Uterus (tissue), 2 donors: ENCODE results near the gene COL18A1.

Experiments used
- CTCF ChIP-seq, 4 experiments: fragments of 200-600 bp in 2 of 4; fragments of 450-650 bp in 2 of 4; sonication (generic) in 2 of 4; IDR thresholded peaks; one replicate each; pipeline ENCODE4 v1.5.1; 2016 to 2019; ENCODE audit warnings: antibody characterized with exemption in 4 of 4, mild to moderate bottlenecking in 2 of 4, moderate library complexity in 1 of 4
- POLR2A ChIP-seq, 2 donors: fragments of 450-650 bp; IDR thresholded peaks; one replicate each; pipeline ENCODE4 v1.6.1; 2016; ENCODE audit warnings: antibody characterized with exemption in 2 of 2, mild to moderate bottlenecking in 1 of 2, moderate library complexity in 1 of 2

DNA sequence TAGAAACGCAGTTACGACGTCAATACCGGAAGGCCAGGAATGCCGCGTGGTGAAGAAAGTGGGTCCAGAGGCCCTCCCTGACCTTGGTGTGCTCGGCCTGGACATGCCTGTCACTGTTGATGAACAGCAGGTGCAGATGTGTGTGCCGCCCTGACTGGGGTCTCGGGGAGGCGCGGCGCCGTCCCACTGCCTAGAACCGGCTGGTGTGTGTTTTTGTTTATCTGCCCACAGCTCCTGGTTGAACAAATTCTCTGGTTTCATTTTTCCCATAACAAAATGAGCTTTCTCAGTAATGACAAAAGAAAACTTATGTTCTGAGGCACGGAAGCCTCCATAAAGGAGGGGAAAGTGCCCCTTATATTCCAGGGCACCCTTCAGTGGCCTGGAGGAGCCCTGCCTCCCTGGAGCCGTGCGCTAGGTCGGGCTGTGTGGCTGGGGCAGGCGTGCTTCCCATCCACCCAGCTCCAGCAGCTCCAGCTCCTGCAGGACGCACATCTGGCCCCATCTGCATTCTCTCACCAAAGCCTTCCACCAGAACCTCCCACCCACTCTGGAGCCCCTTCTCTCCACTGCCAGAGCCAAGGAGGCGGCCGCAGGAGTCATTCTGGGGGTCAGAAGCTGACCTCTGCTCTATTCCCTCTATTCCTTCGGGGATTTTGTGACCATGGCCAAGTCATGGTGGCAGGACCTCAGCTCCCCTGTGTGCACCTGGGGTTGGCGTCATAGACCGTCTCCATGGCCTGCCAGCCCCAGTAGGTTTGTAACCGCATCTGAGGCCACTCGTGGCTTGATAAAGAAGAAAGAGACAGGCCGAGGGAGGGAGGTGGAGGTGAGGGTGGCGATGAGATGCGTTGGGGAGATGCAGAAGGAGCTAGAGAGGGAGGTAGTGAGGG lies 20.1 kb upstream of the COL18A1 start:
- TF ChIP-seq CTCF (IDR thresholded peaks at IDR 0.05) (no peak), POLR2A (IDR thresholded peaks at IDR 0.05) (no peak)
